IPS-NIHi7 (cell line): ENCODE measurements around the gene FARS2.
"Not testable (repeated sequence)": the region's sequence is repeated elsewhere in the genome, so short reads cannot be mapped to it uniquely, and the experiment has no call there.

Experiments
- DNase-seq: peaks from one replicate; pipeline ENCODE4 v3.0.0; 2012; ENCODE audit warnings: mixed read lengths; ENCODE audit errors: extremely low spot score

FARS2 gene

GRCh38 chr6:5665173-5665572 lies 403.9 kb downstream of the FARS2 start:
- no peak for DNase-seq

- DNase-seq = no peak
Observed at GRCh38 chr6:5665667-5666066, 404.4 kb downstream of the FARS2 start.

GRCh38 chr6:5666695-5667094 lies 405.4 kb downstream of the FARS2 start:
- DNase-seq = no peak

- no peak for DNase-seq
Observed at GRCh38 chr6:5667737-5668136, 406.4 kb downstream of the FARS2 start.

- DNase-seq = no peak
Observed at GRCh38 chr6:5670381-5670780, 409.1 kb downstream of the FARS2 start.

GRCh38 chr6:5670811-5671561 lies 409.7 kb downstream of the FARS2 start:
- no peak for DNase-seq

GRCh38 chr6:5671601-5672559 lies 410.6 kb downstream of the FARS2 start:
- no peak for DNase-seq

- DNase-seq = peak; percentile 52
Observed at GRCh38 chr6:5672581-5673011, 411.3 kb downstream of the FARS2 start.

GRCh38 chr6:5673019-5673790 lies 411.9 kb downstream of the FARS2 start:
- DNase-seq = no peak

- DNase-seq = no peak
Observed at GRCh38 chr6:5674141-5674540, 412.8 kb downstream of the FARS2 start.

GRCh38 chr6:5674721-5675120 lies 413.4 kb downstream of the FARS2 start:
- no peak for DNase-seq

- no peak for DNase-seq
Observed at GRCh38 chr6:5676701-5677100, 415.4 kb downstream of the FARS2 start.

GRCh38 chr6:5677219-5678000 lies 416.1 kb downstream of the FARS2 start:
- DNase-seq = no peak

- DNase-seq = no peak
Observed at GRCh38 chr6:5679270-5679669, 418.0 kb downstream of the FARS2 start.

- DNase-seq = no peak
Observed at GRCh38 chr6:5679691-5680090, 418.4 kb downstream of the FARS2 start.

- no peak for DNase-seq
Observed at GRCh38 chr6:5680095-5680494, 418.8 kb downstream of the FARS2 start.

GRCh38 chr6:5681480-5681879 lies 420.2 kb downstream of the FARS2 start:
- DNase-seq = no peak

- DNase-seq = no peak
Observed at GRCh38 chr6:5682530-5682929, 421.2 kb downstream of the FARS2 start.

- not testable (repeated sequence) for DNase-seq
Observed at GRCh38 chr6:5683747-5684146, 422.4 kb downstream of the FARS2 start.

GRCh38 chr6:5684320-5685053 lies 423.2 kb downstream of the FARS2 start:
- DNase-seq = no peak
